GM12878 (cell line): ENCODE results near the gene PROX1. TPM values are rescaled to one million over a fixed set of nuclear protein-coding genes. Genes with fewer than 3 reads are reported as not detected.

ENCODE experiments used
- ATAC-seq: fragments of 200-7000 bp; cut with Tn5 transposase; 3 replicates; pipeline ENCODE4 v1.9.1; 2020; ENCODE audit warnings: mild to moderate bottlenecking, moderate library complexity
- BruUV-seq: library from RNA; stranded (reverse); fragments of 400-500 nt; replicated peaks from 2 replicates; lab custom pipeline; 2021; lab: Mats Ljungman, UMichigan
- CTCF ChIA-PET: fragments of 300-600 bp; sonication (Branson Sonifier 250); formaldehyde crosslinking; extraction: SDS; loops from one replicate; lab custom pipeline; 2021; ENCODE audit warnings: inconsistent platforms; lab: Yijun Ruan, JAX
- POLR2A ChIA-PET: fragments of 350-600 bp; formaldehyde crosslinking; extraction: SDS; loops from one replicate; lab custom pipeline; 2021; ENCODE audit warnings: inconsistent platforms; lab: Charles Lee
- RAD21 ChIA-PET: fragments of 300-600 bp; sonication (Branson Sonifier 250); formaldehyde crosslinking; loops from one replicate; lab custom pipeline; 2023; ENCODE audit warnings: antibody characterized with exemption; ENCODE audit not compliant: unreplicated experiment; lab: Charles Lee
- SMC1A ChIA-PET: fragments of 300-600 bp; sonication (Branson Sonifier 250); formaldehyde crosslinking; loops from one replicate; lab custom pipeline; 2023; ENCODE audit not compliant: unreplicated experiment, uncharacterized antibody; lab: Charles Lee
- DNase-seq: peaks from one replicate; pipeline ENCODE4 v3.0.0-alpha.2; 2011; ENCODE audit warnings: low read depth, low spot score
- FAIRE-seq: peaks from 3 replicates; lab custom pipeline; 2011; peaks lifted over from hg19 to GRCh38; lab: Jason Lieb, UNC
- H2AFZ ChIP-seq: 2 replicates; pipeline ENCODE4 v1.6.0; 2011; ENCODE audit warnings: low read depth, low read length, control low read depth; ENCODE audit not compliant: control insufficient read depth
- H3K27ac ChIP-seq: 2 replicates; pipeline ENCODE4 v1.5.1; 2011; ENCODE audit warnings: control low read depth; ENCODE audit not compliant: control insufficient read depth, insufficient read depth
- H3K27me3 ChIP-seq, 2 experiments: replicated peaks in 1 of 2; 2 replicates each; pipeline versions ENCODE4 v1.6.0 to v1.6.1; 2011; ENCODE audit warnings: low read length in 1 of 2; ENCODE audit not compliant: control insufficient read depth in 2 of 2, insufficient read depth in 2 of 2
- H3K36me3 ChIP-seq, 2 experiments: 2 replicates each; pipeline ENCODE4 v1.5.1; 2011; ENCODE audit warnings: low read length in 1 of 2; ENCODE audit not compliant: control insufficient read depth in 2 of 2, insufficient read depth in 2 of 2
- H3K4me1 ChIP-seq: 2 replicates; pipeline ENCODE4 v1.6.1; 2011; ENCODE audit warnings: mild to moderate bottlenecking, low read length, moderate library complexity, mixed read lengths; ENCODE audit not compliant: control insufficient read depth, insufficient read depth
- H3K4me2 ChIP-seq: 2 replicates; pipeline ENCODE4 v1.6.0; 2011; ENCODE audit warnings: control low read depth; ENCODE audit not compliant: control insufficient read depth, insufficient read depth
- H3K4me3 ChIP-seq: fragments of 200-600 bp; sonication (generic); 2 replicates; pipeline ENCODE4 v1.5.1; 2016
- H3K79me2 ChIP-seq: 2 replicates; pipeline ENCODE4 v1.6.0; 2011; ENCODE audit warnings: low read length; ENCODE audit not compliant: control insufficient read depth, insufficient read depth
- H3K9ac ChIP-seq: 2 replicates; pipeline ENCODE4 v1.8.0; 2011; ENCODE audit warnings: low read length, control low read depth, mixed read lengths; ENCODE audit not compliant: control insufficient read depth, insufficient read depth
- H3K9me3 ChIP-seq: replicated peaks from 3 replicates; pipeline ENCODE4 v1.5.1; 2011; ENCODE audit warnings: mild to moderate bottlenecking, low read length; ENCODE audit not compliant: control insufficient read depth, insufficient read depth
- H4K20me1 ChIP-seq: 2 replicates; pipeline ENCODE4 v1.6.0; 2011; ENCODE audit not compliant: control insufficient read depth, insufficient read depth
- CBFB ChIP-seq: IDR thresholded peaks from 2 replicates; pipeline ENCODE4 v1.6.1; 2016; ENCODE audit warnings: antibody characterized with exemption, low read depth
- CBX5 ChIP-seq: sonication (generic); IDR thresholded peaks from 2 replicates; pipeline ENCODE4 v1.6.1; 2016; ENCODE audit warnings: low read depth, moderate library complexity, mild to moderate bottlenecking, inconsistent platforms
- CEBPB ChIP-seq, 2 experiments: fragments of 150-350 bp in 1 of 2; IDR thresholded peaks; 2 replicates each; pipeline ENCODE4 v1.6.1; 2012 to 2014; ENCODE audit warnings: low read depth in 2 of 2, low read length in 2 of 2, borderline replicate concordance in 1 of 2, inconsistent platforms in 1 of 2
- CUX1 ChIP-seq: IDR thresholded peaks from 2 replicates; pipeline ENCODE4 v1.6.1; 2012; ENCODE audit warnings: improper control_type of control experiment, low read depth, low read length; ENCODE audit not compliant: insufficient replicate concordance
- HDAC2 ChIP-seq: fragments of 200-600 bp; sonication (generic); IDR thresholded peaks from 2 replicates; pipeline ENCODE4 v1.6.1; 2017
- MTA2 ChIP-seq: fragments of 450-650 bp; IDR thresholded peaks from 2 replicates; pipeline ENCODE4 v1.6.1; 2016; ENCODE audit warnings: low read depth, mild to moderate bottlenecking, moderate library complexity
- MXI1 ChIP-seq: fragments of 150-350 bp; IDR thresholded peaks from 2 replicates; pipeline ENCODE4 v1.6.1; 2011; ENCODE audit warnings: low read depth, mild to moderate bottlenecking, inconsistent platforms, low read length, improper control_type of control experiment
- MYB ChIP-seq: fragments of 150-350 bp; IDR thresholded peaks from 2 replicates; pipeline ENCODE4 v1.6.1; 2014; ENCODE audit warnings: mild to moderate bottlenecking, low read depth, low read length, borderline replicate concordance
- USF2 ChIP-seq: IDR thresholded peaks from 2 replicates; pipeline ENCODE4 v1.6.1; 2011; ENCODE audit warnings: low read depth, low read length, improper control_type of control experiment, borderline replicate concordance
- ZBED1 ChIP-seq: IDR thresholded peaks from 2 replicates; pipeline ENCODE4 v1.6.1; 2016; ENCODE audit warnings: borderline replicate concordance
- ZBTB11 ChIP-seq: fragments of 450-650 bp; formaldehyde crosslinking; IDR thresholded peaks from 2 replicates; pipeline ENCODE4 v1.5.0; 2022; ENCODE audit warnings: mild to moderate bottlenecking, missing genetic modification characterization
- ZNF622 ChIP-seq: fragments of 450-650 bp; IDR thresholded peaks from 2 replicates; pipeline ENCODE4 v1.6.1; 2017; ENCODE audit warnings: mild to moderate bottlenecking, inconsistent platforms
- WGBS: methylation state at CpG from one replicate; pipeline ENCODE4 v1.1.6; 2016; ENCODE audit warnings: low lambda C conversion rate; ENCODE audit not compliant: insufficient replicate concordance, insufficient coverage; ENCODE audit errors: missing lambda C conversion rate; 5-methylcytosine and 5-hydroxymethylcytosine counted together
- in situ Hi-C: fragments of 300-500 bp; cut with MboI; formaldehyde crosslinking; loops from 9 replicates; pipeline ENCODE4 v1.14.3; 2018; ENCODE audit warnings: mixed read lengths
- intact Hi-C: fragments of 100-400 bp; cut with micrococcal nuclease; formaldehyde crosslinking; loops from one replicate; pipeline ENCODE4 v1.14.2; 2022; ENCODE audit not compliant: unreplicated experiment
- polyA plus RNA-seq, 11 experiments: library from polyadenylated mRNA; depleted of rRNA in 4 of 11; unstranded in 6 of 11; stranded (reverse) in 5 of 11; fragments of >200 nt; fragmentation: Nextera tagmentation in 4 of 11; fragmentation: Illumina TruSeq in 1 of 11; extraction: Ambion mirVana in 4 of 11; extraction: Trizol in 1 of 11; gene quantifications; 1 replicate in 1 of 11; 2 replicates in 10 of 11; pipeline versions ENCODE4 v1.2.1 to v1.2.3, GENCODE V29; 2011 to 2016; ENCODE audit warnings: inconsistent platforms in 2 of 11, missing spikeins in 2 of 11, low read depth in 1 of 11
- total RNA-seq, 4 experiments: library from RNA; depleted of rRNA in 3 of 4; stranded (reverse); fragments of >200 nt in 3 of 4; fragmentation: Illumina TruSeq in 1 of 4; extraction: Trizol in 1 of 4; gene quantifications; 2 replicates each; pipeline versions ENCODE4 v1.2.1 to v1.2.3, GENCODE V29; 2013 to 2021

The PROX1 gene
- total and polyA plus RNA-seq, 10 of the 15 experiments (the other 5 are each of a cell fraction or from before 2014, with no cell fraction given), result under 0.01 to 0.44 (median 0.03) TPM; not detected in 4

GRCh38 chr1:213984387-213985208 is 3.2 kb upstream of the PROX1 start:
- ChIA-PET SMC1A (no interaction called here), RAD21 (no interaction called here), CTCF (no interaction called here), POLR2A (no interaction called here)
- no peaks in the 10 kb centered on the region for H3K9me3 ChIP-seq
- DNase-seq, result no peak
- H3K4me3 ChIP-seq, result no peak overlapping the region
- peaks cover 18 to 35% of the 10 kb centered on the region in 2 experiments for H3K27me3 ChIP-seq
- ATAC-seq, result no peak
- no peak overlapping the region for H3K4me2 ChIP-seq
- no peak overlapping the region for H2AFZ ChIP-seq
- intact Hi-C loops (loop anchor here (5.0 kb wide), 1 partner anchor 138 kb away; no protein-coding TSS in a partner anchor), in situ Hi-C loops (no loop called here)
- no peak overlapping the region for H3K9ac ChIP-seq
- WGBS, result 15% methylated on average over 14 of the region's 15 CpGs
- no peak for FAIRE-seq
- no peaks in the 10 kb centered on the region for H4K20me1 ChIP-seq
- H3K79me2 ChIP-seq, result no peaks in the 10 kb centered on the region
- BruUV-seq, result no TSS peak
- H3K36me3 ChIP-seq, result no peaks in the 10 kb centered on the region
- H3K27ac ChIP-seq, result no peak overlapping the region
- peaks cover 2% of the 10 kb centered on the region; the same call in 1 of the 2 replicates for H3K4me1 ChIP-seq
- no peak for TF ChIP-seq MTA2
- no peak for TF ChIP-seq CBX5
- no peak for TF ChIP-seq CEBPB (IDR thresholded peaks at IDR 0.05; ENCODE audit: borderline replicate concordance in 1 of 2, low read depth in 2 of 2, low read length in 2 of 2)
- no peak for TF ChIP-seq MXI1
- no peak for TF ChIP-seq ZBTB11 (CRISPR knock-in tag)
- no peak for TF ChIP-seq ZBED1
- no peak for TF ChIP-seq MYB
- no peak for TF ChIP-seq CUX1
- no peak for TF ChIP-seq CBFB
- TF ChIP-seq HDAC2, result no peak
- TF ChIP-seq USF2, result no peak
- no peak for TF ChIP-seq ZNF622
